Measurements from ENCODE around the gene KRTAP2-2. TPM values are rescaled to one million over a fixed set of nuclear protein-coding genes. Genes with fewer than 3 reads are reported as not detected.
"Not testable (repeated sequence)": the region's sequence is repeated elsewhere in the genome, so short reads cannot be mapped to it uniquely, and the experiment has no call there.

The KRTAP2-2 gene
- total and polyA plus RNA-seq, 7 donors = not detected

- Histone ChIP-seq H3K27me3 (no peaks in the 10 kb centered on the region), H3K27ac (no peak within 1 kb of the TSS), H3K9me3 (no peaks in the 10 kb centered on the region), H3K36me3 (no peaks in the 10 kb centered on the region), H3K4me1 (peaks cover 0 to 15% (median 9%) of the 10 kb centered on the region in 4 donors), H3K4me3 (no peak within 1 kb of the TSS)
- no peak for DNase-seq
- TF ChIP-seq EP300 (IDR thresholded peaks at IDR 0.05) = no peak
- no peak for TF ChIP-seq POLR2A (IDR thresholded peaks at IDR 0.05)
- no peak for TF ChIP-seq POLR2AphosphoS5 (IDR thresholded peaks at IDR 0.05)
- TF ChIP-seq CTCF (IDR thresholded peaks at IDR 0.05) = no peak
- intact Hi-C loops (cut with DNase I) = no loop called here
- WGBS, 2 donors = 89 to 92% methylated on average over 6 of the region's 6 CpGs
These were observed 11.0 kb upstream of the KRTAP2-2 start, which contains the start of gene KRTAP2-4 for GRCh38 chr17:41065829-41066624. Gene KRTAP2-4, minus strand, starts transcription at chr17:41065879. Its CDS starts 34 bp downstream, at chr17:41065845.

GRCh38 chr17:41065016-41065689 lies 10.1 kb upstream of the KRTAP2-2 start:
- H3K9me3 ChIP-seq; H3K36me3 ChIP-seq; H3K27me3 ChIP-seq; H3K27ac ChIP-seq; intact Hi-C loops (cut with DNase I); H3K4me3 ChIP-seq; DNase-seq: not testable (repeated sequence)
- peaks cover 0 to 17% (median 9%) of the 10 kb centered on the region in 4 donors for H3K4me1 ChIP-seq
- 62 to 82% methylated on average over 7 of the region's 16 CpGs for WGBS, 2 donors

GRCh38 chr17:41064301-41064700 lies 9.3 kb upstream of the KRTAP2-2 start:
- intact Hi-C loops (cut with DNase I) = no loop called here
- whole genome bisulfite sequencing, 2 donors = 64 to 65% methylated on average over 1 of the region's 1 CpG

GRCh38 chr17:41063449-41063848 lies 8.4 kb upstream of the KRTAP2-2 start:
- no peak for DNase-seq
- intact Hi-C loops (cut with DNase I) = no loop called here
- TF ChIP-seq EP300 (IDR thresholded peaks at IDR 0.05) (no peak), CTCF (IDR thresholded peaks at IDR 0.05) (no peak), POLR2A (IDR thresholded peaks at IDR 0.05) (no peak), POLR2AphosphoS5 (IDR thresholded peaks at IDR 0.05) (no peak)
- no peak overlapping the region for H3K4me3 ChIP-seq
- H3K27ac ChIP-seq = no peak overlapping the region
- no peaks in the 10 kb centered on the region for H3K27me3 ChIP-seq
- peaks cover 0 to 21% (median 9%) of the 10 kb centered on the region in 4 donors for H3K4me1 ChIP-seq
- 61 to 72% methylated on average over 4 of the region's 4 CpGs for WGBS, 2 donors
- H3K9me3 ChIP-seq = no peaks in the 10 kb centered on the region
- H3K36me3 ChIP-seq = no peaks in the 10 kb centered on the region

More at GRCh38 chr17:41064301-41064700, 9.3 kb upstream of the KRTAP2-2 start:
- TF ChIP-seq EP300 (IDR thresholded peaks at IDR 0.05) = no peak
- no peak for TF ChIP-seq POLR2A (IDR thresholded peaks at IDR 0.05)
- no peak for TF ChIP-seq CTCF (IDR thresholded peaks at IDR 0.05)
- no peak for TF ChIP-seq POLR2AphosphoS5 (IDR thresholded peaks at IDR 0.05)
- Histone ChIP-seq H3K4me3 (no peak overlapping the region), H3K9me3 (no peaks in the 10 kb centered on the region), H3K4me1 (peaks cover 0 to 20% (median 9%) of the 10 kb centered on the region in 4 donors), H3K27me3 (no peaks in the 10 kb centered on the region), H3K36me3 (no peaks in the 10 kb centered on the region), H3K27ac (no peak overlapping the region)
- DNase-seq = no peak

GRCh38 chr17:41061964-41062363 lies 6.9 kb upstream of the KRTAP2-2 start:
- DNase-seq = no peak
- TF ChIP-seq POLR2A (IDR thresholded peaks at IDR 0.05) = no peak
- TF ChIP-seq EP300 (IDR thresholded peaks at IDR 0.05) = no peak
- intact Hi-C loops (cut with DNase I) = no loop called here
- Histone ChIP-seq H3K36me3 (no peaks in the 10 kb centered on the region), H3K27ac (no peak overlapping the region), H3K4me3 (no peak overlapping the region), H3K9me3 (no peaks in the 10 kb centered on the region), H3K4me1 (peaks cover 0 to 21% (median 9%) of the 10 kb centered on the region in 4 donors), H3K27me3 (no peaks in the 10 kb centered on the region)
- WGBS, 2 donors = 63 to 76% methylated on average over 1 of the region's 1 CpG

Measured in sigmoid colon (tissue), 7 donors.